Transverse colon (tissue), 4 donors: ENCODE results near the gene ACP7. TPM values are rescaled to one million over a fixed set of nuclear protein-coding genes. Genes with fewer than 3 reads are reported as not detected.

Source experiments
- DNase-seq: peaks from one replicate; pipeline ENCODE4 v3.0.0-alpha.2; 2019
- H3K27ac ChIP-seq, 4 donors: fragments of 200-600 bp; sonication (generic); 2 replicates each; pipeline ENCODE4 v1.5.1; 2016 to 2018; ENCODE audit warnings: inconsistent platforms in 4 of 4
- H3K27me3 ChIP-seq: fragments of 200-600 bp; sonication (generic); 2 replicates; pipeline ENCODE4 v1.5.1; 2017; ENCODE audit warnings: inconsistent platforms
- H3K36me3 ChIP-seq, 4 donors: fragments of 200-600 bp; sonication (generic); 2 replicates each; pipeline ENCODE4 v1.5.1; 2017 to 2019; ENCODE audit warnings: inconsistent platforms in 4 of 4
- H3K4me1 ChIP-seq, 4 donors: fragments of 200-600 bp; sonication (generic); 2 replicates each; pipeline ENCODE4 v1.5.1; 2017 to 2020; ENCODE audit warnings: inconsistent platforms in 4 of 4
- H3K4me3 ChIP-seq, 4 donors: fragments of 200-600 bp; sonication (generic); 1 replicate in 1 of 4; 2 replicates in 3 of 4; pipeline versions ENCODE4 v1.5.1 to v1.6.1; 2017 to 2019; ENCODE audit warnings: inconsistent platforms in 4 of 4
- H3K9me3 ChIP-seq, 2 donors: fragments of 200-600 bp; sonication (generic); 2 replicates each; pipeline ENCODE4 v1.5.1; 2017 to 2019; ENCODE audit warnings: inconsistent platforms in 2 of 2
- CTCF ChIP-seq, 5 experiments: fragments of 200-600 bp in 3 of 5; fragments of 450-650 bp in 2 of 5; sonication (generic) in 3 of 5; IDR thresholded peaks; 1 replicate in 2 of 5; 2 replicates in 3 of 5; pipeline ENCODE4 v1.5.1; 2016 to 2017; ENCODE audit warnings: antibody characterized with exemption in 5 of 5, inconsistent platforms in 3 of 5, mild to moderate bottlenecking in 2 of 5, moderate library complexity in 1 of 5
- EP300 ChIP-seq: sonication (generic); formaldehyde crosslinking; IDR thresholded peaks from one replicate; pipeline ENCODE4 v1.6.1; 2017; ENCODE audit warnings: antibody characterized with exemption, low read depth
- POLR2A ChIP-seq: fragments of 450-650 bp; IDR thresholded peaks from one replicate; pipeline ENCODE4 v1.6.1; 2016; ENCODE audit warnings: antibody characterized with exemption, mild to moderate bottlenecking, moderate library complexity
- POLR2AphosphoS5 ChIP-seq, 3 donors: sonication (generic); formaldehyde crosslinking; IDR thresholded peaks; one replicate each; pipeline ENCODE4 v1.6.1; 2016; ENCODE audit warnings: antibody characterized with exemption in 3 of 3
- WGBS, 2 donors: methylation state at CpG; one replicate each; pipeline ENCODE4 v1.1.5; 2018; ENCODE audit warnings: low coverage in 1 of 2; 5-methylcytosine and 5-hydroxymethylcytosine counted together
- in situ Hi-C, 4 donors: fragments of 200-750 bp; cut with MboI; loops; one replicate each; pipeline versions ENCODE4 v1.15.0 to v1.15.1; 2017; ENCODE audit warnings: low sequenced_read_pairs in 3 of 4, low pct_ligation_motif_present in 1 of 4, low pct_unique_long_range_greater_than_20kb in 1 of 4
- intact Hi-C: fragments of 100-400 bp; cut with DNase I; formaldehyde crosslinking; loops from one replicate; pipeline ENCODE4 v1.15.1; 2023; ENCODE audit warnings: low total_unique reads
- total RNA-seq, 4 donors: library from RNA; depleted of rRNA; stranded (reverse); fragments of >200 nt; gene quantifications; one replicate each; pipeline ENCODE4 v1.1.0, GENCODE V29; 2016

ACP7 gene
- total RNA-seq, 4 donors from 2014 or later: not detected

DNA sequence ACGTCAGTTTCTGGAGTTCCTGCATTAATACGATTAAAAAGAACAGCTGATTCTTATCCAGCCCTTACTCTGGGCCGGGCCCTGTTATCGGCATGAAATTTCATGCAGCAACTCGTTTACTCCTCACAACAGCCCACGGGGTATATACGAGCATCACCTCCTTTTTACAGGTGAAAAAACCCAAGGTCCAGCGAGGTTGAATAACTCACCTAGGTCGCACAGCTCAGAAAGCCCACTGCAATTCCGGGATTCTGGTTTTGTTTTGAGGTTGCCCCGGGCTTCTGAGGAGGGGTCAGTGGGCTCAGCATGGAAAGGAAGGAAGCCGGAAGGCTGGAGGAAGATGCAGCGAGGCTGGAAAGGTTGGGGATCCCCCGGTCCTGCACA lies 577 bp upstream of the ACP7 start:
- H3K27me3 ChIP-seq: peaks cover 82% of the 10 kb centered on the region
- in situ Hi-C loops: no loop called here

GRCh38 chr19:39084732-39085080 lies 538 bp downstream of the ACP7 start:
- Histone ChIP-seq H3K4me1 (peaks cover 0 to 13% (median 5%) of the 10 kb centered on the region in 4 donors), H3K27ac (no peak overlapping the region), H3K27me3 (peaks cover 83% of the 10 kb centered on the region), H3K9me3 (no peaks in the 10 kb centered on the region), H3K4me3 (no peak overlapping the region), H3K36me3 (no peaks in the 10 kb centered on the region)
- TF ChIP-seq POLR2A (no peak), CTCF (IDR thresholded peaks at IDR 0.05) (no peak), EP300 (no peak), POLR2AphosphoS5 (IDR thresholded peaks at IDR 0.05) (no peak)
- WGBS, 2 donors: 29 to 59% methylated on average over 1 to 7 of the region's 7 CpGs
- intact Hi-C loops: no loop called here
- in situ Hi-C loops: no loop called here
- DNase-seq: no peak

More for the DNA sequence above, 577 bp upstream of the ACP7 start:
- no peak overlapping the region for H3K4me3 ChIP-seq
- H3K9me3 ChIP-seq: no peaks in the 10 kb centered on the region
- DNase-seq: no peak
- peaks cover 0 to 13% (median 5%) of the 10 kb centered on the region in 4 donors for H3K4me1 ChIP-seq
- no peaks in the 10 kb centered on the region for H3K36me3 ChIP-seq
- intact Hi-C loops: no loop called here
- TF ChIP-seq CTCF (IDR thresholded peaks at IDR 0.05): no peak
- TF ChIP-seq POLR2AphosphoS5 (IDR thresholded peaks at IDR 0.05): no peak
- TF ChIP-seq POLR2A: no peak
- TF ChIP-seq EP300: no peak
- H3K27ac ChIP-seq: no peak overlapping the region
- 6% methylated on average over 14 of the region's 14 CpGs; no CpG with 5 or more reads in 1 of the 2 donors for WGBS, 2 donors

GRCh38 chr19:39085392-39085791 lies 1.2 kb downstream of the ACP7 start:
- WGBS, 2 donors: 40 to 80% methylated on average over 1 to 8 of the region's 8 CpGs
- peaks cover 83% of the 10 kb centered on the region for H3K27me3 ChIP-seq
- no peak for DNase-seq

GRCh38 chr19:39086386-39086785 lies 2.2 kb downstream of the ACP7 start:
- no peak for TF ChIP-seq POLR2A
- TF ChIP-seq EP300: no peak
- TF ChIP-seq CTCF (IDR thresholded peaks at IDR 0.05): no peak
- no peak for TF ChIP-seq POLR2AphosphoS5 (IDR thresholded peaks at IDR 0.05)
- no peaks in the 10 kb centered on the region for H3K36me3 ChIP-seq

More at GRCh38 chr19:39085392-39085791, 1.2 kb downstream of the ACP7 start:
- Histone ChIP-seq H3K4me1 (peaks cover 0 to 13% (median 5%) of the 10 kb centered on the region in 4 donors), H3K36me3 (no peaks in the 10 kb centered on the region), H3K4me3 (no peak overlapping the region), H3K9me3 (no peaks in the 10 kb centered on the region), H3K27ac (no peak overlapping the region)
- in situ Hi-C loops: no loop called here
- TF ChIP-seq CTCF (IDR thresholded peaks at IDR 0.05) (no peak), POLR2A (no peak), POLR2AphosphoS5 (IDR thresholded peaks at IDR 0.05) (no peak), EP300 (no peak)
- intact Hi-C loops: no loop called here

More at GRCh38 chr19:39086386-39086785, 2.2 kb downstream of the ACP7 start:
- no peak for DNase-seq
- Histone ChIP-seq H3K27ac (no peak overlapping the region), H3K4me1 (peaks cover 0 to 13% (median 5%) of the 10 kb centered on the region in 4 donors), H3K4me3 (no peak overlapping the region), H3K27me3 (peaks cover 74% of the 10 kb centered on the region), H3K9me3 (no peaks in the 10 kb centered on the region)
- intact Hi-C loops: no loop called here
- 46 to 60% methylated on average over 4 of the region's 4 CpGs for WGBS, 2 donors
- in situ Hi-C loops: no loop called here
